ENCODE results near the gene KCNQ1OT1. TPM values are rescaled to one million over a fixed set of nuclear protein-coding genes. Genes with fewer than 3 reads are reported as not detected.

Gene KCNQ1OT1
- total RNA-seq, 1 donor from 2014 or later: 0.51 TPM

GRCh38 chr11:2721210-2721916 is 21.6 kb upstream of the KCNQ1OT1 start:
- no peak for DNase-seq (ENCODE audit: low read depth in 2 of 2)

- no peak for DNase-seq (ENCODE audit: low read depth in 2 of 2)
Observed at GRCh38 chr11:2719831-2720590, 20.2 kb upstream of the KCNQ1OT1 start.

DNA sequence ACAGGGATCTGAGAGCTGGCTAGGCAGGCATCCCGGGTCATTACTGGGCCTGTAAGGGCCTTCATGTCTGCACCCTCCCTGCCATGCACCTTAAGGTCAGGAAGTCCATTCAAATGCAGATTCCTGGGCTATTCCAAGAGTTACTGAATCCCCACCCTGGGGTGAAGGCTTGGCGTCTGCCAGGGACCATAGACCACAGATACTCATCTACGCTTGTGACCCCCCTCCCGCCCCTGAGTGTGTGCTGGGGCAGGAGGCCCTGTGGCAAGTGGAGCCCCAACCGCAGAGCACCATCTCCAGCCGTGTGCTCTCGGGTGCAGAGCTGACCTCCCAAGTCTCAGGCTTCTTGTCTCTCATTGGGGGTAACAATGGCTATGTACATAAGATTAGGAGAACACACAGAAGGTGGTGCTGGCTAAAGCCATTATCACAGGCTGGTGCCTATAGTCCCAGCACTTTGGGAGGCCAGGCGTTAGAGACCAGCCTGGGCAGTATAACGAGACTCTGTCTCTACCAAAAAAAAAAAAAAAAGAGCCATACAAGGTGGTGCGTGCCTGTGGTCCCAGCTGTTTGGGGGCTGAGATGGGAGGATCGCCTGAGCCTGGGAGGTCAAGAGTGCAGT is 19.1 kb upstream of the KCNQ1OT1 start:
- DNase-seq (ENCODE audit: low read depth in 2 of 2): no peak

DNA sequence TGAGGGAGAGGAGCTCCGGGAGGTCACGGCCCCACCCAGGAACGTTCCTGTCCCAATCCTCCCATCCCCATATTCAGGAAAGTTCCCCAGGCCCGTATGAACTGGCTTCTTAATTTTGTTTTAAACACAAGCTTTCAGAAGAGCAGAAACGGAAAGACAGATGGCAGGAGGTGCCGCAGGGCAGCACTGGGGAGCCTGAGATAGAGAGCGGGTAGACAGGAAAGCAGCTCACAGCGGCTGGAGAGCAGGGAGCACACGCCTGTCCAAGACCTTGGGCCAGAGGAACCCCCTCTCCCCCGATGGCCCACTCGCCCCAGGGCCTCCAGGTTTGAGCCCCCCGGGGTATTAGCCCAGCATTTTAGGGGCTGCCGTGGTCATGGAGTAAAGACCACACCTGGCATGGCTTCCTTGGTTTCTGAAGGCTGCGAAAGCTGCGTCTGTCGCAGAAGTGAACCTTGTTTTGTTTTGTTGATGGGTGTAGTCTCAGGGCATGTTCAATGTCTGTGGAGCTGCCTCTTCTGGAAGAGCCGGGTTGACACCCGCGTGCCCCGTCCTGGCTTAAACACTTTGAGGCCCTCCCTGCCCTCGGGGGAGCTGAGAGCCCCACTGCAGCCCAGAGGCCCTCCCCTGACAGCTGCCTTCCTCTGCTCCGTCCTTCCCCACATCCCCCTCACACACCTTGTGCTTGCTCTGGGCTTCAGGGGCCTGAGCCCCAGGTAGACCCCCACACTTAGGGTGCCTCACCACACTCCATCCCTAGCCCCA is 17.9 kb upstream of the KCNQ1OT1 start:
- DNase-seq (ENCODE audit: low read depth in 2 of 2): no peak

DNA sequence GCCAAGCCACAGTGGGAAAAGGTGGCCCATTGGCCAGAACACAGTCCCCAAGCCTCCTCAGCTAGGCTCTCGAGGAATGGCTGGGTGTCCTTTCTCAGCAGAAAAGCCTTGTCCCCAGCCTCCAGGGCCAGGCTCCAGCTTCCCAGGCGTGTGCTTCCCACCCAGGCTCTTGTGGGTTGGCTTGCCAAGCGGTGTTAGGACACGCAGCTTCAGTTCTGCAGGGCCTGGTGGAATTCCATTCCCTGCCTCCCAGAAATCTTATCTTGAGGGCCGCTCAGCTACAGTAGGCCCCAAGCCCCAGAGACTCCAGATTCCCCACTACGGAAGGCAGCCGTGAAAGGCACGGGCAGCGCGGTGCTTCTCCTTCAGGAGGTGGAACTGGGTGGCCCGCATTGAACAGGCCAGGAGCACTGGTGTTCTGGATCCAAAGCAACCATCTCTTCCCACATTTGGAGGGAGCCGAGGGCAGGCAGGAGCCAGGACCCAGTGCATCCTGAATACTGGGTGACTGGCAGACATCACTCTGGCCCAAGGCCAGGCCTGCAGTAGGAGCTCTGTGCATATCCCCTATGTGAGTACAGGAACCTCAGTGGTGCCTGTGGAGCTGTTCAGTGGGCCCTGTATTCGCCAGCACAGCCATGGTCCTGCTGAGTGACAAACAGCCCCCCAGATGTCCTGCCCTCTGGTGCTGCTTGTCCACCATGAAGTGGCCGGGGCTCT is 16.7 kb upstream of the KCNQ1OT1 start:
- DNase-seq (ENCODE audit: low read depth in 2 of 2): no peak

- no peak for DNase-seq (ENCODE audit: low read depth in 2 of 2)
Observed at GRCh38 chr11:2715716-2716350, 16.0 kb upstream of the KCNQ1OT1 start.

GRCh38 chr11:2714871-2715270 is 15.1 kb upstream of the KCNQ1OT1 start:
- DNase-seq (ENCODE audit: low read depth in 2 of 2): no peak

DNA sequence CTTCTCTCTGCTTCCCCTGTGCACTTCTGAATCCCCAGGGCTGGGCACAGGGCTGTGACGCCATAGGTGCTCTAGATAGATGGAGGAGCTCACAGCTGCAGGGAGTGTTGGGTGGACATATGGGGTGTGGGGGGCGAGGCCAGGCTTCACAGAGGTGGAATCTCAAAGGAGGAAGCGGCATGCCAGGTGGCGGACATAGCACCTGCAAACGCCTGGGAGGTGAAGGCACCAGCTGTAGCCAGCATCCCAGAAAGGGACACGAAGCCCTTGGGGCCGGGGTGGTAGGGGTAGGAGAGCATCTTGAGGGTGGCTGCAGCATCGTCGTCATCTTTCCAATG is 14.6 kb upstream of the KCNQ1OT1 start:
- no peak for DNase-seq (ENCODE audit: low read depth in 2 of 2)

DNA sequence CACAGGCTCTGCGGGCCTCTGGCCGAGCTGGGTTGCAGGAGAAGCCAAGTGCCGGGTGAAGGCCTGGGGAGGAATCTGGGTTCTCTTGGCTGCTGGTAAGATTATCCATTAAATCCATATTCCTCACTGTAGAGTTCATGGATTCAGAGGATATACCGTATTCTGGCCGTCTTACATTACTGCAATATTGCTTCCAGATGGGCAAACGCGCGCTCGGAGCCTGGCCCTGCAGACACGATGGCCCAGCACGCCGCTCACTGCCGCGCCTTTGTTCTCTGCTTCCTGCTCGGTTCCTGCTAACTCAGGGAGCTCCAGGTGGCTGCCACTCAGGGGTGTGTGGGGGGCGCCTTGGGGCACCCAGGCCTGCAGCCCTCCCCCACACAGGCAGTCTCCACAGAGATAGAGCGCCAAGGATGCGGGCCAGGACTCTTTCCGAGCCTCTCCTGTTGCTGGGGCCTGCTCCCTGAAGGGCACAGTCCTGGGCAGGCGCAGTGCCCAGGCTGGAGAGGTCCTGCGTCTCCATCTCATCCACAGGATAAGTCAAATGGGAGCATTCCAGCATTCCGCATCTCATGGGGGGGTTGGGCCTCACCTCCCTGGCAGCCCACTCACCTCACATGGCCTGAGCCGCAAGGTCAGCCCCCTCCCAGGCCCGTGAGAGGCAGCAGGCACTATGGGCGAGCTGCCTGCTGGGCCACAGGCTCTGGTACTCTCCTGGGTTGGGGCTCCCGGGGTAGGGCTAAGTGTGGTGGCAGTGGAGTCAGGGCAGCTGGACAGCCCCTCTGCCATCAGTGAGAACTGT is 14.1 kb upstream of the KCNQ1OT1 start:
- DNase-seq (ENCODE audit: low read depth in 2 of 2): no peak

DNA sequence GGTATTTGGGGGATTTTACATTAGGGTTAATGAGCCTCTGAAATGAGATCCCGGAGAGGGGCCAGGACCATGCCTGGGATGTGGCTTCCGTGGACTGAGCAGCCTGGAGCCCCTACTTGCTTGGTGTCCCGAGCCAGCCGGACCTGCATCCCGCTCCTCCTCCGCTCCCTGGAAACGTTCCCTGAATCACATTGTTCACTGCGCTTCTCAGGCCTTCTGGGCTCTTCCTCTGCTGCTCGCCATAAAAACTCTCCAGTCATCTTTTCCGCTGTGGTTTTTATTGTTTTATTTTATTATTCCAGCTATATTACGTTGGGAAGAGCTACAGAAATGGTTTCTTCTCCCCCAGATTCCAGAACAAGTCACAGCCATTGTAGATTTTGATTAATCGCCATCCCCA is 13.3 kb upstream of the KCNQ1OT1 start:
- DNase-seq (ENCODE audit: low read depth in 2 of 2): no peak

DNA sequence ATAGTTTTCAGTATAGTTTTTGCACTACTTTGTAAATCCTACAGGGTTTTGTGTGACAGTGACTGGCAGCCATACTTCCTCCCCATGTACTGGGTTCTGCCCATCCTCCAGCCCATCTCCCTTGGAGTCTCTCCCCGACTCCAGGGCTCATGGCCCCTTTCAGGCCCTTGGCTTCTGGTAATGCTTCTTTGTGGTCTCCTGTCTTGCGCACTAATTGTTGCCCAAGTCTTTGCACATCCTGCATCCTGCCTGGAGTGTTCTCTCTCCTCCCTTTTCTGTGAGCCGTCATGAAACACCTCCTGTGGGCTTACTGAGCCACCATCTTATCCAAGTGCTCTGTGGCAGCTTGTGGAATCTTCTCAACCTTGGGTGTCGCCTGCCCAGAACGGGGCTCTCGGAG is 11.4 kb upstream of the KCNQ1OT1 start:
- DNase-seq (ENCODE audit: low read depth in 2 of 2): no peak

- DNase-seq (ENCODE audit: low read depth in 2 of 2): no peak
Observed at GRCh38 chr11:2709429-2709828, 9.6 kb upstream of the KCNQ1OT1 start.

DNA sequence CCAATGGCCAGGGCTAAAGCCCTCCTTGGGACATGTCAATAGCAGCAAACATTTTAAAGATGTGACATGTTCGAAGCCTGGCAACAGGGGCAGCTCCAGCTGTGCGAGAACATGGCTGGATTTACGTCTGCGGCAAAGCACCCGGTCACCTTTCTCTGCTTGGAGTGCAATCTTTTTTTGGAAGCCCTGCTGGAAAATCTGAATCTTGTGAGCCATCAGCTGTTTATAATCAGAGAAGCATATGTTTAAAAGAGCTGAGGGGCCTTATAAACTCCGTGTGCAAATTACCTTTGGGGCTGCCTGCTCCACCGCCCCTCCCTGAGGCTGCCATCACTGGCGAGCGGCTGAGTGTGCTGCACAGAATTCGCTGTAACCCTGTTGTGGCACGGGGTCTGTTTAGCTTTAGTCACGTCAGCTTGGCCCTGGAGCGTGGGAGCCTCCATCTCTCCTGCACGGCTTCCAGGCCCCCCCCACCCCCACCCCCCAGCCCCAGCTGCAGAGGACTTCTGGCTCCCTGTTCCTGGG is 9.0 kb upstream of the KCNQ1OT1 start:
- DNase-seq (ENCODE audit: low read depth in 2 of 2): no peak

DNA sequence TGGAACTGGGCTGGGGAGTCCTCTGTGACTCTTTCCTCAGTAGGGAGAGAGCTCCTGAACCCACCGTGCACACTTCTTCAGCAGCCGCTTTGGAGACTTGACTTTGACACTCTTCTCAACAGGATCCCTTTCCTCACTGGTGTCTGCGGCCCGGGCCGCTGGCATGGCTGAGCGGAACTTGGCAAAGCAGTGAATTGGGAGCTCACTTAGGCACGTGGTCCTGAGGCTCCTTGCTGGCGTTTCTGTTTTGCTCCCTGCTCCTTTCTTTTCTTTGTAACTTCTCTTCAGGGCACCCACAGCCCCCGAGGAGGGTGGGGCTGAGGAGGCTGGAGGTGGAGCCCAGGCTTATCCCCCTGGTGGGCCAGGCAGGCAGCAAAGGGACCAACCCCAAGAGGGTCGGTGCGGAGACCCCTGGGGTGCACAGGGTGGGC is 8.4 kb upstream of the KCNQ1OT1 start:
- no peak for DNase-seq (ENCODE audit: low read depth in 2 of 2)

DNA sequence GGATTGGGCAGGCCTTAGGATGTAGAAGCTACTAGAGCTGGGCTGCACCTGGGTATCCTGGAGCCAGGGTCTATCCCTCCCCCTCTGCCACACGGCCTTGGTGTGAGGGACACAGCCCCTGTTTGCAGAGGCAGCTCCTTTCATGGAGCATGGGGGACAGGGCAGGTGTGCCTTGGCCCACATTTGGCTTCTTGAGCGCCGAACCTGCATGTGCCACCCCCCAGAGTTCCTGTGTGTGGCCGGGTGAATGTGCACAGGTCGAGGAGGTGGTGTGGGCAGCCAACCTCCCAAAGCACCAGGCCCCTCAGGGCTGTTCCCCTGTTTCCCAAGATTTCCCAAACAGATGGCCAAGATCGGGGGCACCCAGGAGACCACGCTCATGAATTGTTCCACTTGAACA is 7.9 kb upstream of the KCNQ1OT1 start:
- DNase-seq (ENCODE audit: low read depth in 2 of 2): no peak

GRCh38 chr11:2706321-2706720 is 6.5 kb upstream of the KCNQ1OT1 start:
- DNase-seq (ENCODE audit: low read depth in 2 of 2): no peak

GRCh38 chr11:2704896-2705606 is 5.3 kb upstream of the KCNQ1OT1 start:
- no peak for DNase-seq (ENCODE audit: low read depth in 2 of 2)

DNA sequence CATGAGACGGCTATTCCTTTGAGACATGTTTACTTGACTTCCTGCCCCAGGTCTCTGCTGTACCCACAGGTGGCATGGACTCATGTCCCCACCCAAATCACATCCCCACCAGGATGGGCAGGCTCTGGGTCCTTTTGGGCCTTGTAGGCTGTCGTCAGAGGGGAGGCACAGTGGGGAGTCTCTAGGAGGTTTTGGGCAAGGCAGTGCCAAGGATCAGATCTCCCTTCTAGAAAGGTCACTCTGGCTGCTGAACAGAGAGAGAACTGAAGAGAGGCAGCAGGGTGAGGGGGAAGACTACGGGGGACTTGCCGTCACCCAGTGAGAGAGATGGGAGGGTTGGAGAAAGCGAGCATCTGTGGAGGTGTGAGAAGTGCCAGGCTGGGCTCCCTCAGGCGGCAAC is 4.6 kb upstream of the KCNQ1OT1 start:
- DNase-seq (ENCODE audit: low read depth in 2 of 2): no peak

Measured in dermis microvascular lymphatic vessel endothelial cell (primary cell).